Breast epithelium (tissue), 4 donors: ENCODE data around the gene ZNF620. TPM values are rescaled to one million over a fixed set of nuclear protein-coding genes. Genes with fewer than 3 reads are reported as not detected.

Source experiments
- DNase-seq, 2 donors: peaks; one replicate each; pipeline ENCODE4 v3.0.0-alpha.2; 2019; ENCODE audit warnings: low spot score in 2 of 2
- H3K27ac ChIP-seq, 2 donors: fragments of 200-600 bp; sonication (generic) in 1 of 2; one replicate each; pipeline ENCODE4 v1.5.1; 2016 to 2019; ENCODE audit warnings: mild to moderate bottlenecking in 1 of 2
- H3K27me3 ChIP-seq, 2 donors: fragments of 200-600 bp; sonication (generic) in 1 of 2; one replicate each; pipeline versions ENCODE4 v1.5.1 to v1.6.0; 2017 to 2019; ENCODE audit warnings: control low read depth in 1 of 2, mild to moderate bottlenecking in 1 of 2
- H3K36me3 ChIP-seq: fragments of 200-600 bp; one replicate; pipeline ENCODE4 v1.5.1; 2019
- H3K4me1 ChIP-seq, 2 donors: fragments of 200-600 bp; sonication (generic); one replicate each; pipeline ENCODE4 v1.5.1; 2016 to 2019; ENCODE audit warnings: control low read depth in 1 of 2
- H3K4me3 ChIP-seq, 3 donors: fragments of 200-600 bp; sonication (generic); 1 replicate in 2 of 3; 2 replicates in 1 of 3; pipeline ENCODE4 v1.5.1; 2016 to 2019; ENCODE audit warnings: mild to moderate bottlenecking in 3 of 3, moderate library complexity in 2 of 3
- H3K9me3 ChIP-seq, 2 donors: fragments of 200-600 bp; sonication (generic) in 1 of 2; one replicate each; pipeline ENCODE4 v1.5.1; 2016 to 2019; ENCODE audit warnings: control low read depth in 1 of 2
- POLR2A ChIP-seq: fragments of 450-650 bp; IDR thresholded peaks from one replicate; pipeline ENCODE4 v1.6.1; 2016; ENCODE audit warnings: antibody characterized with exemption, mild to moderate bottlenecking, moderate library complexity
- POLR2AphosphoS5 ChIP-seq, 3 donors: sonication (generic); formaldehyde crosslinking; IDR thresholded peaks; one replicate each; pipeline ENCODE4 v1.6.1; 2017; ENCODE audit warnings: antibody characterized with exemption in 3 of 3
- intact Hi-C: fragments of 100-400 bp; cut with DNase I; formaldehyde crosslinking; loops from one replicate; pipeline ENCODE4 v1.15.1; 2023; ENCODE audit warnings: low total_unique reads
- total RNA-seq, 3 donors: library from RNA; depleted of rRNA; stranded (reverse); fragments of >200 nt; gene quantifications; one replicate each; pipeline ENCODE4 v1.1.0, GENCODE V29; 2016
- TF ChIP-seq, protein P1 (sequence below), 3 donors: fragments of 450-650 bp; IDR thresholded peaks; one replicate each; pipeline ENCODE4 v1.5.1; 2016 to 2017; ENCODE audit warnings: antibody characterized with exemption in 3 of 3, mild to moderate bottlenecking in 3 of 3, moderate library complexity in 3 of 3

Gene ZNF620
- total RNA-seq, 3 donors from 2014 or later, result 0.96 to 6.2 (median 4.1) TPM

DNA sequence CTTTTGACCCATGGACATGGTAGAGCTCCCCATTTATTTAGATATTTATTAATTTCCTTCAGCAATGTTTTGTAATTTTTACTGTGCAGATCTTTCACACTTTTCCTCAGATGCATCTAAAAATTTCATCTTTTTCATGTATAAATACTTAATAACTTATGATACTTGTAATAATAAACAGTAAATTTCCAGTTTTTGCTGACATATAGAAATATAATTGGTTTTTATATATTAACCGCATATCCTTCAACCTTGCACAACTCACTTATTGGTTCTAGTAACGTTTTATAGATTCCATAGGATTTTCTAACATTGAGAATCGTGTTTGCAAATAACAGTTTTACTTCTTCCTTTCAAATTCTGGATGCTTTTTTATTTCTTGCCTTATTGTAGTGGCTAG lies 15.4 kb downstream of the ZNF620 start:
- intact Hi-C loops, result no loop called here
- DNase-seq, result no peak
- Histone ChIP-seq H3K4me3 (no peak overlapping the region), H3K36me3 (no peaks in the 10 kb centered on the region), H3K27me3 (no peaks in the 10 kb centered on the region), H3K4me1 (no peaks in the 10 kb centered on the region), H3K27ac (no peak overlapping the region), H3K9me3 (no peaks in the 10 kb centered on the region)
- TF ChIP-seq POLR2A (no peak), POLR2AphosphoS5 (IDR thresholded peaks at IDR 0.05) (no peak)
- TF ChIP-seq, protein P1, sequence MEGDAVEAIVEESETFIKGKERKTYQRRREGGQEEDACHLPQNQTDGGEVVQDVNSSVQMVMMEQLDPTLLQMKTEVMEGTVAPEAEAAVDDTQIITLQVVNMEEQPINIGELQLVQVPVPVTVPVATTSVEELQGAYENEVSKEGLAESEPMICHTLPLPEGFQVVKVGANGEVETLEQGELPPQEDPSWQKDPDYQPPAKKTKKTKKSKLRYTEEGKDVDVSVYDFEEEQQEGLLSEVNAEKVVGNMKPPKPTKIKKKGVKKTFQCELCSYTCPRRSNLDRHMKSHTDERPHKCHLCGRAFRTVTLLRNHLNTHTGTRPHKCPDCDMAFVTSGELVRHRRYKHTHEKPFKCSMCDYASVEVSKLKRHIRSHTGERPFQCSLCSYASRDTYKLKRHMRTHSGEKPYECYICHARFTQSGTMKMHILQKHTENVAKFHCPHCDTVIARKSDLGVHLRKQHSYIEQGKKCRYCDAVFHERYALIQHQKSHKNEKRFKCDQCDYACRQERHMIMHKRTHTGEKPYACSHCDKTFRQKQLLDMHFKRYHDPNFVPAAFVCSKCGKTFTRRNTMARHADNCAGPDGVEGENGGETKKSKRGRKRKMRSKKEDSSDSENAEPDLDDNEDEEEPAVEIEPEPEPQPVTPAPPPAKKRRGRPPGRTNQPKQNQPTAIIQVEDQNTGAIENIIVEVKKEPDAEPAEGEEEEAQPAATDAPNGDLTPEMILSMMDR (IDR thresholded peaks at IDR 0.05), result no peak

DNA sequence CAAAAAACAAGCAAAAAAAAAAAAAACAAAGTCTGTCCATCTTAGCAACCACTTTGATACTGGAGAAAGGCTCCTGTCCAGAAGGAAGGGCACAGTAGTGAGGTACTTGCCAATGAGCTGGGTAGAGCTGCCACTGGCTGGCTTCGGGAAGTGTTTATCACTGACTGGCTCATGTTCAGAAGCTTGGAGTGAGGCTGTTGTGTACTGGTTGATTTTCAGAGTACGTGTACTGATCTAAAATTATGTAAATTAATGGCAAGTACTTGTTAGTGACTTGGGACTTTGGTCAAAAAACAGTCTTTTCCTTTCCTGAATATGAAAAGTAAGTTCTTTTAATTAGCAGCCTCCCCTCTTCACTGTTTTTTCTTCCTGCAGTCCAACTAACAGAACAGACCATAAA lies 17.9 kb downstream of the ZNF620 start:
- DNase-seq, result no peak
- no peaks in the 10 kb centered on the region for H3K36me3 ChIP-seq
- TF ChIP-seq, protein P1 (IDR thresholded peaks at IDR 0.05), result no peak
- no peak for TF ChIP-seq POLR2A
- TF ChIP-seq POLR2AphosphoS5 (IDR thresholded peaks at IDR 0.05), result no peak
- H3K27ac ChIP-seq, result peak overlapping the region; percentile 93
- H3K27me3 ChIP-seq, result no peaks in the 10 kb centered on the region
- intact Hi-C loops, result no loop called here
- H3K4me1 ChIP-seq, result no peaks in the 10 kb centered on the region
- H3K4me3 ChIP-seq, result peak overlapping the region in 1 of 3 donors; percentile 86
- H3K9me3 ChIP-seq, result no peaks in the 10 kb centered on the region

DNA sequence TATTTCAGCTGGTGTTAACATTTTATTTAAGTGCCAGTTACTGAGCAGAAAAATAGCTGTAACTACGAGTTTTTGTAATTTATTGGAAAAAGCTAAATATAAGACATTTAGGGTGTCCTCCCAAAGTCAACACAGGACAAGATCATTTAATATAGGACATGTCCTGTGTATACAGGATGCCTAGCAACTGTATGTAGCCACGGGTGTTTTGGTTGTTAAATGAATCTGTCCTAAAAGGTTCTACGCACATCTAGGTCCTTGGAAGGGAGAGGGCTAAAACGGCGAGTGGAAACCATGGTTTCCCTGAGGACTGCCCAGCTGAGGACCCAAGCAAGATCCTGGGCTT lies 18.4 kb downstream of the ZNF620 start:
- Histone ChIP-seq H3K36me3 (no peaks in the 10 kb centered on the region), H3K4me3 (peak overlapping the region; percentile 75 to 91 (median 86)), H3K4me1 (no peaks in the 10 kb centered on the region), H3K27me3 (no peaks in the 10 kb centered on the region), H3K9me3 (no peaks in the 10 kb centered on the region), H3K27ac (peak overlapping the region; percentile 93)
- DNase-seq, result no peak
- intact Hi-C loops, result no loop called here
- TF ChIP-seq POLR2A, result no peak
- TF ChIP-seq, protein P1 (IDR thresholded peaks at IDR 0.05), result no peak
- no peak for TF ChIP-seq POLR2AphosphoS5 (IDR thresholded peaks at IDR 0.05)

DNA sequence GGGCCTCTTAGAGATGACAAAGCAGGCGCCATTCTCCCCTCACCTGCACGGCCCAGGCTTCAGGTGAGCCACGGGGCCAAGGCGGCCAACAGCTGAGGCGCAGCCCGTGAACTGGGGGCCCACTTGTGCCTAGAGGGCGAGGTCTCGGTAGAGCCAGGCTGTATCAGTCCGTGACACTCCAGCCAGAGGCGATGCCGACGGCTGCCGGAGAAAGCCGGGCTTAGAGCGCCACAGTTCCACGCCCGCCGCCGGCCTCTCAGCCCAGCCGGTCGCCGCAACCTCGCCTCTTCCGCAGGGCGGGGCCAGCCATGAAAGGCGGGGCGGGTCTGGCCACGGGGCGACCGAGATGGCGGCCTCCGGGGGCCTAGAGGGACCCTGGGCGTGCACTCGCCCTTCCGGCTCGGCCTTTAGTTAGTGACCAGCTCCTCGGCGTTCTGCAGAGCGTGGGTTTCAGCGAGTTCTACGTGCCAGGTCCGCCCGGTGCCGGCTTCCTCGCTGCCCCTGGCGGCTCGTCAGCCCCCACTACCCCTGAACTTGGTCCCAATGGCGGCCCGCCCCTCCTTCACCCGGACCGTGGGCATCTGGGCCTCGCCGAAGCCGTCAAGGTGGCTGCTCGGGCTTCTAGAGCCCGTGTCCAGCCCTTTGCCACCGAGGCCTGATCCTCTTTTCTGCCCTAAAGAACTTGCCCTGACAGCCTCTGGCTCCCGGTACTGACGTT lies 18.9 kb downstream of the ZNF620 start, which contains the start of gene ZNF621:
TSS of gene ZNF621 (plus strand) at position 393 of the 718 bp plus-strand sequence. CDS start 881 bp downstream, outside the sequence.
- peak; percentile 87 for TF ChIP-seq POLR2A
- peak; percentile 85 to 97 (median 93) for TF ChIP-seq POLR2AphosphoS5 (IDR thresholded peaks at IDR 0.05)
- TF ChIP-seq, protein P1 (IDR thresholded peaks at IDR 0.05), result peak in 1 of 3 donors; percentile 13
- peak within 1 kb of the TSS; percentile 93 for H3K27ac ChIP-seq
- H3K4me1 ChIP-seq, result no peaks in the 10 kb centered on the region
- H3K36me3 ChIP-seq, result no peaks in the 10 kb centered on the region
- H3K4me3 ChIP-seq, result peak within 1 kb of the TSS; percentile 75 to 91 (median 86)
- H3K27me3 ChIP-seq, result no peaks in the 10 kb centered on the region
- intact Hi-C loops, result no loop called here
- DNase-seq, result peak; percentile 89 to 90
- no peaks in the 10 kb centered on the region for H3K9me3 ChIP-seq

DNA sequence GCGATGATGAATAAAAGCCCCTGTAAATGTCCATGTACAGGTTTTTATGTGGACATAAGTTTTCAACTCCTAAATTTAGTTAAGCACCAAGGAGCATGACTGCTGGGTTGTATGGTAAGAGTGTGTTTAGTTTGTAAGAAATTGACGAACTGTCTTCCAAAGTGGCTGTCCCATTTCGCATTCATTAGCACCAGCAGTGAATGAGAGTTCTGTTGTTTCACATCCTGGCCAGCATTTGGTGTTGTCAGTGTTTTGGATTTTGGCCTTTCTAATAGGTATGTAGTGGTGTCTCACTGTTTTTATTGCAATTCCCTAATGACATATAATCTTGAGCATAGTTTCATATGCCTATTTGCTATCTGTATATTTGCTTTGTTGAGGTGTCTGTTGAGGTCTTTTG lies 22.6 kb downstream of the ZNF620 start:
- H3K27ac ChIP-seq, result no peak overlapping the region
- DNase-seq, result no peak
- intact Hi-C loops, result no loop called here
- TF ChIP-seq POLR2A, result no peak
- TF ChIP-seq, protein P1 (IDR thresholded peaks at IDR 0.05), result no peak
- TF ChIP-seq POLR2AphosphoS5 (IDR thresholded peaks at IDR 0.05), result no peak
- peaks cover 27% of the 10 kb centered on the region for H3K36me3 ChIP-seq
- H3K4me3 ChIP-seq, result no peak overlapping the region
- H3K27me3 ChIP-seq, result no peaks in the 10 kb centered on the region
- no peaks in the 10 kb centered on the region for H3K4me1 ChIP-seq
- H3K9me3 ChIP-seq, result peaks cover 19 to 20% of the 10 kb centered on the region in 2 donors
